Right cardiac atrium (tissue), 5 donors: ENCODE measurements around the gene KREMEN2. TPM values are rescaled to one million over a fixed set of nuclear protein-coding genes. Genes with fewer than 3 reads are reported as not detected.
A peak's percentile ranks its signal among the peaks of the same experiment; 100 is the strongest.

Experiments
- ATAC-seq, 2 donors: fragments of 200-7000 bp; cut with Tn5 transposase; one replicate each; pipeline versions ENCODE4 v1.8.0 to v1.9.1; 2020; ENCODE audit warnings: moderate library complexity in 2 of 2, mild to moderate bottlenecking in 1 of 2
- DNase-seq, 3 donors: peaks; one replicate each; pipeline ENCODE4 v3.0.0-alpha.2; 2020
- H3K27ac ChIP-seq: one replicate; pipeline ENCODE4 v1.5.1; 2013; ENCODE audit warnings: mild to moderate bottlenecking, low read length, control low read depth, moderate library complexity
- H3K27me3 ChIP-seq: one replicate; pipeline ENCODE4 v1.6.1; 2013; ENCODE audit not compliant: control insufficient read depth, insufficient read depth
- H3K4me1 ChIP-seq: one replicate; pipeline ENCODE4 v1.6.1; 2013; ENCODE audit warnings: low read length; ENCODE audit not compliant: control insufficient read depth, insufficient read depth
- H3K4me3 ChIP-seq: one replicate; pipeline ENCODE4 v1.5.1; 2013; ENCODE audit warnings: low read length, control low read depth
- H3K9me3 ChIP-seq: one replicate; pipeline ENCODE4 v1.6.1; 2013; ENCODE audit warnings: low read length; ENCODE audit not compliant: control insufficient read depth
- WGBS: extraction: QIAGEN DNeasy Blood & Tissue Kit; methylation state at CpG from one replicate; pipeline ENCODE4 v1.1.7; 2013; 5-methylcytosine and 5-hydroxymethylcytosine counted together
- intact Hi-C, 4 donors: fragments of 100-400 bp; cut with DNase I; formaldehyde crosslinking; loops; one replicate each; pipeline versions ENCODE4 v1.11.0 to v1.14.0; 2022 to 2023
- polyA plus RNA-seq: library from polyadenylated mRNA; stranded (reverse); fragments of 200-250 nt; gene quantifications from one replicate; pipeline ENCODE4 v1.2.3, GENCODE V29; 2013
- total RNA-seq, 4 donors: library from RNA; stranded (reverse); fragmentation: NEBNext Ultra II Directional; extraction: Animal tissue kit (Norgen Biotek cat#: 25700); gene quantifications; one replicate each; pipeline ENCODE4 v1.2.1, GENCODE V29; 2021
- donor health status: healthy with polysubstance abuse.
- donor health status: DM: no; HTN: yes; CAD: no.
- donor health status: DM: no; HTN: no; CAD: no.
- donor health status: DM: no; HTN: yes; CAD: no; lungs with severe emphysema.
- donor health status: DM: yes; HTN: yes; CAD: no.

The KREMEN2 gene
- total and polyA plus RNA-seq, 5 donors, result not detected

DNA sequence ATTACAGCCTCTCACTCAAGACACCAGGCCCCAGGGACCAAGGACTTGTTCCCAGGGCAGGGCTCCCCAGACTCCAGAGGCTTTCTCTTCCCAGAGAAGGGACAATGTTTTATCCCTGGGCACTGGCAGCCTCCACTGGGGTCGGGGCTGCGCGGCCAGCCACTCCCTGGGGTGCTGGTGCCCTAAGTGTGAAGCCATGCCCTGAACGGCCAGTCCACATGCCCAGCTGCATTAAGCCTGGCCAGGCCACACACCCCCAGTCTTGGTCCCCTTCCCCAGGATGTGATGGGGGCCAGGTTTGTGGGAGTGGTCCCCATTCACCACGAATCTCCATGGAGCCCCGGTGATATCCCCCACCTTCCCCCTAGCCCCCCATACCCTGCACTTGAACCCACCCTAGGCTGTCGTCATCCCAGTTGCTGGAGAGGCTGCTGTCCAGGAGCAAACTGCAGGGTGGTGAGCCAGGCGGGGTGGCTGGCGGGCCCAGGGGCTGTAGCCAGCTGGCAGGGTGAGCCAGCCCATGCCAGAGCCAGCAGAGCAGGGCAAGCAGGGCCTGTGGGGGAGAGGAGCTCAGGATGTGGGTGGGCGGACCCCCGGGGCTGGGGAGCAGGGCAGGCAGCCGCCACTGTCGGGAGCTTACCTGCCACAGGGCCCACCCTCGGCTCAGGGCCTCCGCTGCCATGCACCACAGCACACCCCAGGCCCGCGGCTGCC lies 9.7 kb downstream of the KREMEN2 start:
- Histone ChIP-seq H3K4me3 (no peak overlapping the region), H3K4me1 (peaks cover 2% of the 10 kb centered on the region), H3K27me3 (no peaks in the 10 kb centered on the region), H3K27ac (no peak overlapping the region), H3K9me3 (no peaks in the 10 kb centered on the region)
- intact Hi-C loops, result no loop called here
- no peak for DNase-seq
- ATAC-seq, result no peak
- WGBS, result 88% methylated on average over 17 of the region's 17 CpGs

DNA sequence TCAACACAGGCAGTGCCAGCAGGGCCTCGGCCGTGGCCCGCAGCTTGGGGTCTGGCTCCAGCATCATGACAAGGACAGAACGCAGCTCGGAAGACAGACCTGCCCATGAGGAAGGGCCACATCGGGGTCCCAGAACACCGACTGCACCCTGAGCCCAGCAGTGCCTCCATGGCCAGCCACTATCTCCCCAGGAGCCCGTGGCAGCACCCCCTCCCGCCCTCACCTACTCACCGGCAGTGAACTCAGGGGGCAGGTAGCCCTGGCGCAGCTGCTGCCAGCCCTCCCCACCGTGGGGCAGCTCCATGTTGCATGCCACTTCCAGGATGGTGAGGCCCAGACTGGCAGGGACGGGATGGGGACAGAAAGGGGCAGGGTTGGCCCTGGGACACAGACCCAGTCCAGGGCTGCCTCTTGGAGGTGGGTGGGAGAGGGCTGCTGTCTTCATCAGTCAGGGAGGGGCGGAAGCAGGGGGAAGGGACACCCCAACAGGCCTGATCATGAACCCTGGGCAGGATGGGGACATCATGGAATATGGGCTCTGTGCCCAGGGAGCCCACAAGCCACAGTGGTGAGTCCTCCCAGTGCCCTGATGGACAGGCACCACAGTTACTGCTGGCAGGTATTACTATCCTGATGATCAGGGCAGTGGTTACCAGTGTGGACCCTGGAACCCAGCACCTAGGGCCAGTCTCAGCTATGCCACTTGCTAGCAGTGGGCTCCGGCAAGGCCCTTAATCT lies 10.4 kb downstream of the KREMEN2 start:
- 93% methylated on average over 15 of the region's 15 CpGs for WGBS
- no peak for ATAC-seq
- Histone ChIP-seq H3K9me3 (no peaks in the 10 kb centered on the region), H3K27ac (no peak overlapping the region), H3K27me3 (no peaks in the 10 kb centered on the region), H3K4me3 (no peak overlapping the region), H3K4me1 (no peaks in the 10 kb centered on the region)
- peak in 1 of 3 donors; percentile 37 for DNase-seq
- intact Hi-C loops, result no loop called here

DNA sequence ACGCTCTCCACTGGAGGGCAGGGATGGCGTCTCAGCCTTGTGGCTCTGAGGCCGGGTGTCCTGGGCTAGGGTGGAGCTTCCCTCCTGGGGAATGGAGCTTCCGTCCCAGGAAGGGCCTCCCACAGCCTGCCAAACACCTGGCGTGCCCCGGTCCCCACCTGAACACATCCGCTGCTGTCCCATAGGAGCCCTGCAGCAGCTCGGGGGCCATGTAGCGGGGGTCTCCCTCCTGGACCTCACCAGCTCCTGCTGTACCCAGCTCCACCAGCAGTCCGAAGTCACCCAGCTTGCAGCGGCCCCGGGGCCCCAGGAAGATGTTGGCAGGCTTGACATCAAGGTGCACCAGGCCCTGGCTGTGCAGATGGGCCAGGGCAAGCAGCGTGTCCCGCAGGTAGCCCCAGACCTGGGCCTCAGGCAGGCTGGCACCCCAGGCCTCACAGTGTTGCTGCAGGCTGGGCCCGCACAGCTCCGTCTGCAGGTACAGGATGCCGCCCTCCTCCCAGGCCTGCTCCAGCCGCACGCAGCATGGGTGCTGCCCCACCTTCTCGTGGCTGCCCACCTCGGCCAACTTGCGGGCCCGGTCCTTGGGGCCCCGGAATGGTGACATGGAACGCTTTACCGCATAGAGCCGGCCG lies 11.2 kb downstream of the KREMEN2 start:
- no peak overlapping the region for H3K4me3 ChIP-seq
- no peaks in the 10 kb centered on the region for H3K4me1 ChIP-seq
- H3K9me3 ChIP-seq, result no peaks in the 10 kb centered on the region
- DNase-seq (peak in 2 of 3 donors; percentile 48 to 52), ATAC-seq (no peak)
- 93% methylated on average over 28 of the region's 28 CpGs for WGBS
- intact Hi-C loops, result no loop called here
- no peaks in the 10 kb centered on the region for H3K27me3 ChIP-seq
- no peak overlapping the region for H3K27ac ChIP-seq

DNA sequence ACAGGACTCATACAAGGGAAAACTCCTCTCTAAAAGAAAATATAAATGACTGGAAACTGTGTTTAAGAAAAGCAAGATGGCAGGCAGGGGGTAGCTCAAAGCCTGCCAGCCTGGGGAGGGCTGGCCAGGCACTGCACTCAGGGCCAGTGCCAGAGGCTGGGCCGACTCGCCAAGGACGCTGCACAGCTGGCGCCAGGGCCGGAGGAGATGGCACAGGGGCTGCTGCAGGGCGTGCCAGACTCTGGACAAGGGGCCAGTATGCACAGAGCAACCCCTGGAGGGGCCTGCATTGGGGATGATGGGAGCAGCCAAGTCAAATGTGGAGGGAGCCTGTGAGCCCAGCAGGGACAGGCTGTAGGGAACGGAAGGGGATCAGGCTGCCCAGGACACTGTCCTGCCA lies 12.1 kb downstream of the KREMEN2 start:
- H3K4me1 ChIP-seq, result no peaks in the 10 kb centered on the region
- H3K9me3 ChIP-seq, result no peaks in the 10 kb centered on the region
- intact Hi-C loops, result no loop called here
- no peak overlapping the region for H3K27ac ChIP-seq
- no peak overlapping the region for H3K4me3 ChIP-seq
- H3K27me3 ChIP-seq, result no peaks in the 10 kb centered on the region
- ATAC-seq, result no peak
- no peak for DNase-seq
- WGBS, result 94% methylated on average over 7 of the region's 7 CpGs

DNA sequence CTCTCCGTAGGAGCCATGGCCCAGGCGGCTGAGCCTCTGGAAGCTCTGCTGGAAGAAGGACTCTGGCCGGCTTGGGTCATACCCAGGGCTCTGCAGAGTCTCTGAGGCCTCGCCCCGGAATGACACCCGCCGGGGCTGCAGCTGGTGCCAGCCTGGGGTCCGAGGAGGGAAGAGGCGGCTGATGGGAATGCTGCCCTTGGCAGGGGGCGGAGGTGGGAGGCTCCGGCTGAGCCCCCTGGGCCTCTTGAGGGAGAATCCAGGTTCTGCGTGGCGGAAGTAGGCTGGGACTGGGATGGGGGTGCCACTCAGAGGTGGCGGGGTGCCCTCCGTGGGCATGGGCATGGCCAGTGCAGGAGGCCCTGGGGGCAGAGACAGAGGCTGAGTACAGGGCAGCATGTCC lies 12.6 kb downstream of the KREMEN2 start:
- no peak overlapping the region for H3K27ac ChIP-seq
- no peaks in the 10 kb centered on the region for H3K27me3 ChIP-seq
- peak in 1 of 3 donors; percentile 57 for DNase-seq
- no peak for ATAC-seq
- intact Hi-C loops, result no loop called here
- H3K4me1 ChIP-seq, result no peaks in the 10 kb centered on the region
- no peak overlapping the region for H3K4me3 ChIP-seq
- 91% methylated on average over 15 of the region's 15 CpGs for WGBS
- no peaks in the 10 kb centered on the region for H3K9me3 ChIP-seq

DNA sequence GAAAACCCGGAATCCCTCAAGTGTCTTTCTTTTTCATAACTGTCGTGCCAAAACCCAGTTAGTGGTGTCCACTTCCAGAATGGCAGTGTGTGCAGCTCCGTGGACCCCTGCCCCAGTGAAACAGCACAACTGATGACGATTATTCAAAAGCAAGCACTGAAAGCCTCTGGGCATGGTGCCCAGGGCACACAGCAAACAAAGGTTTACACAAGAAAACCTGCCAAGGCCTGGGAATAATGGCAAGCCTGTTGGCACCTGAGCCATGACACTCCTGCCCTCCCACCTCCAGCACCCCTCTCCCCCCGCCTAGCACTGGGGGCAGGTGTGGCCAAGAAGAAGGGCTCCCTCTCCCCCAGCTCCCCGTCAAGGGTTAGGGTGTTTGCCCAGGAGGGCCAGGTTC lies 13.4 kb downstream of the KREMEN2 start:
- intact Hi-C loops, result no loop called here
- no peak overlapping the region for H3K27ac ChIP-seq
- H3K4me1 ChIP-seq, result no peaks in the 10 kb centered on the region
- no peaks in the 10 kb centered on the region for H3K9me3 ChIP-seq
- 86% methylated on average over 6 of the region's 6 CpGs for WGBS
- DNase-seq (no peak), ATAC-seq (no peak)
- H3K4me3 ChIP-seq, result no peak overlapping the region
- no peaks in the 10 kb centered on the region for H3K27me3 ChIP-seq

DNA sequence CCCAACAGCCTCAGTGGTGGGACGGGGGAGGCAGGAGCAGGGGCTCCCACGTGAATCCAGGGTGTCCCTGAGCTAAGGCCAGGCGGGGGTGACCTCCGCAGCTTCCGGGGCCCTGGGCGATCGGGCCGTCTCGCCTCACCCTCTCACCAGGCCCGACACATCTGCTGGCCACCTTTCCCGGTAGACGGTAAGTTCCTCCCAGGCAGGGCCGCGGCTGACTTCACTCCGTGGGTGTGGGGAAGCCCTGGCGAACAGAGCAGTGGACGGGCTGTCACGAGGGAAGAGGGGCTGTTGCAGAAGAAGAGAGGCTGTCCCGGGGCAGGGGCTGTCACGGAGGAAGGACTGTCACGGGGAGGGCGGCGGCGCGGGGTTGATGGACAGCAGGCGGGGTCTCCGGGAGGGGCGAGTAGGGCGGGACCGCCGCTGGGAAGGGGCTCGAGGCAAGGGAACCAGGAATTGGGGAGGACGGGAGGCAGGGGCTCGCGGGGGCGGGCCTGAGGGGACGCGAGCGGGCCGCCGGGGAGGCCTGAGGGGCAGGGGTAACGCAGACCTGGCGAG lies 15.7 kb downstream of the KREMEN2 start:
- no peak overlapping the region for H3K27ac ChIP-seq
- WGBS, result 7% methylated on average over 43 of the region's 43 CpGs
- ATAC-seq (no peak), DNase-seq (peak in 1 of 3 donors; percentile 75)
- peak overlapping the region; percentile 73 for H3K4me3 ChIP-seq
- intact Hi-C loops, result no loop called here
- no peaks in the 10 kb centered on the region for H3K27me3 ChIP-seq
- H3K9me3 ChIP-seq, result no peaks in the 10 kb centered on the region
- no peaks in the 10 kb centered on the region for H3K4me1 ChIP-seq

DNA sequence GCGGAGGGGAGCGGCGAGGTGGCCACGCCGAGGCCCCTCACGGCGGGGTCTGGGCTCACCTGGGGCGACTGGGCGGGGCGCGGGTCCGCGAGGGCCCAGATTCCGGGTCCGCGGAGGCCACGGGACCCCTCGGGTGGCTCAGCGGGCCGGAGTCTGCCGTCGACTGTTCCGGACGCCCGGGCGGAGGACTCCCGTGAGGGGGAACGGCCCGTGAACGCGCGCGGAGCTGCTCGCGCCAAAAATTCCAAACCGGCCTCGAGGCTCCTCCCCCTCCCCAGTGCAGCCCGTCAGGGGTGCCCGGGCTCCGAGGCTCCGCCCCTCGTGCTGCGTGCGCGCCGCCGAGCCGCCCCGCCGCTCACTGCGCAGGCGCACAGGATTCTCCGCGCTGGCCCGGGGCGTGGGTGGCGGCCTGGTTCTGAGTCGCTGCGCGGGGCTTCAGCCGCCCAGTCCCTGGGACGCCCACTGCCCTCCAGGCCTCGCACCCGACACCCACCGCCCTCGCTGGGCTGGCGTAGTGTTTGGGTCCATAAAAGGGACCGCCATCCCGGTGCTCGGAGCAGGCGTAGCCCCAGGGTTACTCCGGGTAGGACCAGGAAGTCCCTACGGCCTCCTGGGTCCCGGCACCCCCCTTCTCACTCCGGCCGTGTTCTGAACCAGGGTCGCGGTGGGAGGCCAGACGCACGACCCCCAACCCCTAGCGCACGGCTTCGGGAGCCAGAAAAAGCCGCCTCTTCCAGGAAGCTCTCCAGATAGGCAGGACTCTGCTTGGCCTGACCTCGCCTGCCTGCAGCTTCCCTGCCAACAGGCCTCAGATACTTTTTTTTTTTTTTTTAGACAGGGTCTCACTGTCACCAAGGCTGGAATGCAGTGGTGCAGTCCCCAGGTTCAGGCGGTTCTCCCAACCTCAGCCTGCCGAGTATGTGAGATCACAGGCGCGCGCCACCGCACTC lies 16.4 kb downstream of the KREMEN2 start, which contains the start of gene PKMYT1:
PKMYT1 (minus strand) TSS at position 220 of the 950 bp plus-strand sequence. CDS start 789 bp downstream, outside the sequence.
- DNase-seq (peak; percentile 93 to 97 (median 97)), ATAC-seq (peak; percentile 94 to 95)
- Histone ChIP-seq H3K4me1 (no peaks in the 10 kb centered on the region), H3K27ac (peak within 1 kb of the TSS; percentile 87), H3K4me3 (peak within 1 kb of the TSS; percentile 73), H3K27me3 (no peaks in the 10 kb centered on the region), H3K9me3 (no peaks in the 10 kb centered on the region)
- 5% methylated on average over 91 of the region's 91 CpGs for WGBS
- intact Hi-C loops, result no loop called here

DNA sequence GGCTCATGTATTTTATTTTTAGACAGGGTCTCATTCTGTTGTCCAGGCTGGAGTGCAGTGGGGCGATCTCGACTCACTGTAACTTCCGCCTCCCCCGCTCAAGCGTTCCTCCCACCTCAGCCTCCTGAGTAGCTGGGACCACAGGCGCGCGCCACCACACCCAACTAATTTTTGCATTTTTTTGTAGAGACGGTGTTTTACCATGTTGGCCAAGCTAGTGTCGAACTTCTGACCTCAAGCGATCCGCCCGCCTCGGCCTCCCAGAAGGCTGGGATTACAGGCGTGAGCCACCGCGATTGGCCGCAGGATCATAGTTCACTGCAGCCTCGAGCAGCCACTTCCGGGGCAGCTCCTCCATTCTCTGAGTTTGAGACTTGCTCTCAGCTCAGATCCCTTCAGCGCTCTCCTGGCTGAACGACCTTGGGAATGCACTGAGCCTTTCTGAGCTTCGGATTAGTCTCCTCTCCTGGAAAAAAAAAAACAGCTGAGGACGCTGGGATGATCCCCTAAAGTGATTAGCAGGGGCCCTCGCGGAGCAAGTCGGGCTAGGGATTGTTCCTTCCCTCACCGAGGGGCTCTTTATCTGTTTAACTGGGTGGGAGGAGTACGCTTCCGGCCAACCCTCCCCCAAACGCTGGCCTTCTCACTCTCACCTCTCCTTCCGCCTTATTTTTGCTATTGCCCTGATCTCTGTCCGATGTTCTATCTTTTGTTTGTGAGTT lies 17.3 kb downstream of the KREMEN2 start:
- peak in 2 of 3 donors; percentile 46 to 56 for DNase-seq
- 44% methylated on average over 33 of the region's 33 CpGs for WGBS
- intact Hi-C loops, result no loop called here

DNA sequence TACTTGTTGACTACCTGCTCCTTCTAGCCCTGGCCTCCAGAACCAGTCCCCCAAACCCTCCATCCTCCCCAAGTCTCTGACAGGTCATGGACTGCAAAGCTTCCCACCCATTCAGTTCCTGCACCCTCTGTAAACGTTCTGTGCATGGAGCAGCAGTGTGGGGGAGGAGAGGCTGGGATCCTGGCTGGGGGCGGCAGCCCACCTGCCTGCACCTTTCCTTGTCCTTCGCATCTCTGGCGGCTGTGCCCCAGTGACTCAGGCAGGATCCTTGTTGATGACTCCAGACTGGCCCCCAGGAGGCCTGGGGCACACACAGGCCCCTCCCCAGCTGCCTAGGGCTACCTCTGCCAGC lies 17.8 kb downstream of the KREMEN2 start:
- no peak overlapping the region for H3K4me3 ChIP-seq
- H3K27ac ChIP-seq, result no peak overlapping the region
- no peaks in the 10 kb centered on the region for H3K27me3 ChIP-seq
- ATAC-seq (no peak), DNase-seq (peak in 1 of 3 donors; percentile 46)
- H3K4me1 ChIP-seq, result no peaks in the 10 kb centered on the region
- H3K9me3 ChIP-seq, result no peaks in the 10 kb centered on the region
- 69% methylated on average over 4 of the region's 4 CpGs for WGBS
- intact Hi-C loops, result no loop called here

More for the DNA sequence above, 17.3 kb downstream of the KREMEN2 start:
- Histone ChIP-seq H3K4me1 (no peaks in the 10 kb centered on the region), H3K4me3 (no peak overlapping the region), H3K27ac (no peak overlapping the region), H3K27me3 (no peaks in the 10 kb centered on the region), H3K9me3 (no peaks in the 10 kb centered on the region)
- ATAC-seq, result no peak
